Measurements from ENCODE around the gene ZNF462.

Gene ZNF462

GRCh38 chr9:106954558-106954957 lies 91.6 kb downstream of the ZNF462 start:
- no peak overlapping the region for H3K4me3 ChIP-seq (ENCODE audit: low read length)
- DNase-seq (ENCODE audit: low read depth), result no peak
- no peak for TF ChIP-seq CTCF (conservative IDR thresholded peaks at IDR 0.05; ENCODE audit: low read length)

- H3K4me3 ChIP-seq (ENCODE audit: low read length), result no peak overlapping the region
- DNase-seq (ENCODE audit: low read depth), result no peak
- no peak for TF ChIP-seq CTCF (conservative IDR thresholded peaks at IDR 0.05; ENCODE audit: low read length)
Measured at GRCh38 chr9:106954974-106955850, 92.2 kb downstream of the ZNF462 start.

GRCh38 chr9:106956971-106957370 lies 94.0 kb downstream of the ZNF462 start:
- DNase-seq (ENCODE audit: low read depth), result peak; percentile 81
- no peak for TF ChIP-seq CTCF (conservative IDR thresholded peaks at IDR 0.05; ENCODE audit: low read length)
- H3K4me3 ChIP-seq (ENCODE audit: low read length), result no peak overlapping the region

- peak; percentile 34 for DNase-seq (ENCODE audit: low read depth)
- TF ChIP-seq CTCF (conservative IDR thresholded peaks at IDR 0.05; ENCODE audit: low read length), result no peak
- no peak overlapping the region for H3K4me3 ChIP-seq (ENCODE audit: low read length)
Measured at GRCh38 chr9:106958955-106959657, 96.1 kb downstream of the ZNF462 start.

GRCh38 chr9:106960258-106960657 lies 97.3 kb downstream of the ZNF462 start:
- no peak overlapping the region for H3K4me3 ChIP-seq (ENCODE audit: low read length)
- TF ChIP-seq CTCF (conservative IDR thresholded peaks at IDR 0.05; ENCODE audit: low read length), result no peak
- DNase-seq (ENCODE audit: low read depth), result no peak

GRCh38 chr9:106961623-106962022 lies 98.7 kb downstream of the ZNF462 start:
- DNase-seq (ENCODE audit: low read depth), result no peak
- H3K4me3 ChIP-seq (ENCODE audit: low read length), result no peak overlapping the region
- TF ChIP-seq CTCF (conservative IDR thresholded peaks at IDR 0.05; ENCODE audit: low read length), result no peak

GRCh38 chr9:106962122-106962521 lies 99.2 kb downstream of the ZNF462 start:
- no peak for DNase-seq (ENCODE audit: low read depth)
- no peak for TF ChIP-seq CTCF (conservative IDR thresholded peaks at IDR 0.05; ENCODE audit: low read length)
- H3K4me3 ChIP-seq (ENCODE audit: low read length), result no peak overlapping the region

Data from AG10803 (cell line).